ENCODE results near the gene KRT13. TPM values are rescaled to one million over a fixed set of nuclear protein-coding genes. Genes with fewer than 3 reads are reported as not detected.

The KRT13 gene
- total and polyA plus RNA-seq, 2 donors (not counting 3 experiments of a cell fraction or from before 2014, with no cell fraction given), result not detected

GRCh38 chr17:41549596-41550039 is 44.2 kb upstream of the KRT13 start:
- no peak overlapping the region for H3K9ac ChIP-seq (replicated peaks; ENCODE audit: extremely low read depth, insufficient read depth, low read length)
- H3K9me3 ChIP-seq (replicated peaks; ENCODE audit: control insufficient read depth, insufficient read depth, low read length), result no peaks in the 10 kb centered on the region
- H3K4me3 ChIP-seq (replicated peaks in 1 of 3; ENCODE audit: insufficient read depth in 1 of 3, low read depth in 1 of 3, low read length in 3 of 3), result no peak overlapping the region
- BruUV-seq (replicated peaks), result no TSS peak
- no peak overlapping the region for H3K27ac ChIP-seq (ENCODE audit: insufficient read depth, low read depth, low read length)
- DNase-seq (ENCODE audit: low read depth, low spot score) (no peak), FAIRE-seq (no peak)
- H4K20me1 ChIP-seq (replicated peaks; ENCODE audit: control insufficient read depth, extremely low read depth, insufficient read depth, low read length), result no peaks in the 10 kb centered on the region
- H3K27me3 ChIP-seq (ENCODE audit: control insufficient read depth in 2 of 2, insufficient read depth in 2 of 2, low read length in 2 of 2), result no peaks in the 10 kb centered on the region
- TF ChIP-seq FOS (IDR thresholded peaks at IDR 0.05; ENCODE audit: borderline replicate concordance, insufficient read depth, low read length) (no peak), CTCF (IDR thresholded peaks at IDR 0.05; ENCODE audit: extremely low read depth in 1 of 2, insufficient read depth in 1 of 2, low read depth in 1 of 2, low read length in 2 of 2) (no peak), GATA2 (IDR thresholded peaks at IDR 0.05; ENCODE audit: insufficient read depth, insufficient read length, low read depth, low read length) (no peak), MAX (IDR thresholded peaks at IDR 0.05; ENCODE audit: insufficient read depth, insufficient read length) (no peak), MYC (IDR thresholded peaks at IDR 0.05; ENCODE audit: low read depth, low read length) (no peak), POLR2AphosphoS5 (IDR thresholded peaks at IDR 0.05; ENCODE audit: insufficient read depth, low read depth, low read length) (no peak), EZH2 (IDR thresholded peaks at IDR 0.05; ENCODE audit: borderline replicate concordance, low read depth, low read length, severe bottlenecking) (no peak), POLR2A (IDR thresholded peaks at IDR 0.05; ENCODE audit: low read depth, low read length) (no peak), JUN (IDR thresholded peaks at IDR 0.05; ENCODE audit: borderline replicate concordance, insufficient read depth, insufficient read length, low read depth) (no peak)
- dilution Hi-C loops (cut with MboI; ENCODE audit: extremely low pct_ligation_motif_present, low sequenced_read_pairs), result no loop called here
- intact Hi-C loops (cut with micrococcal nuclease), result loop anchor here (1.0 to 5.0 kb wide), 5 partner anchors 99 to 747 kb away; no protein-coding TSS in a partner anchor
- no peak overlapping the region for H3K4me2 ChIP-seq (ENCODE audit: insufficient read depth, low read length)
- no peaks in the 10 kb centered on the region for H3K79me2 ChIP-seq (ENCODE audit: control insufficient read depth, insufficient read depth, low read length)
- no peak overlapping the region for H2AFZ ChIP-seq (ENCODE audit: low read depth, low read length)
- H3K9me1 ChIP-seq (replicated peaks; ENCODE audit: control insufficient read depth, extremely low read depth, insufficient read depth, low read length), result no peaks in the 10 kb centered on the region
- H3K36me3 ChIP-seq (ENCODE audit: control insufficient read depth in 2 of 2, extremely low read depth in 1 of 2, insufficient read depth in 2 of 2, low read length in 2 of 2), result no peaks in the 10 kb centered on the region
- CTCF ChIA-PET, result interaction anchor here (0.6 to 9.2 kb wide), 60 partner anchors 9 to 914 kb away, joined by 3 to 369 read pairs (median 8); partner anchors contain the start of genes EIF1, KRT13, KRT15 and KRT19
- H3K4me1 ChIP-seq (ENCODE audit: control insufficient read depth, extremely low read depth, insufficient read depth, low read length), result peaks cover 19% of the 10 kb centered on the region
- POLR2A ChIA-PET, result no interaction called here
